HG03558 (cell line): ENCODE results near the gene NFS1.
"Not testable (repeated sequence)": the region's sequence is repeated elsewhere in the genome, so short reads cannot be mapped to it uniquely, and the experiment has no call there.

Experiments
- ATAC-seq: cut with Tn5 transposase; IDR thresholded peaks from one replicate; pipeline ENCODE4 v1.9.1; 2021; ENCODE audit warnings: moderate number of reproducible peaks; ENCODE audit not compliant: unreplicated experiment; ENCODE audit errors: extremely low read depth

NFS1 gene

DNA sequence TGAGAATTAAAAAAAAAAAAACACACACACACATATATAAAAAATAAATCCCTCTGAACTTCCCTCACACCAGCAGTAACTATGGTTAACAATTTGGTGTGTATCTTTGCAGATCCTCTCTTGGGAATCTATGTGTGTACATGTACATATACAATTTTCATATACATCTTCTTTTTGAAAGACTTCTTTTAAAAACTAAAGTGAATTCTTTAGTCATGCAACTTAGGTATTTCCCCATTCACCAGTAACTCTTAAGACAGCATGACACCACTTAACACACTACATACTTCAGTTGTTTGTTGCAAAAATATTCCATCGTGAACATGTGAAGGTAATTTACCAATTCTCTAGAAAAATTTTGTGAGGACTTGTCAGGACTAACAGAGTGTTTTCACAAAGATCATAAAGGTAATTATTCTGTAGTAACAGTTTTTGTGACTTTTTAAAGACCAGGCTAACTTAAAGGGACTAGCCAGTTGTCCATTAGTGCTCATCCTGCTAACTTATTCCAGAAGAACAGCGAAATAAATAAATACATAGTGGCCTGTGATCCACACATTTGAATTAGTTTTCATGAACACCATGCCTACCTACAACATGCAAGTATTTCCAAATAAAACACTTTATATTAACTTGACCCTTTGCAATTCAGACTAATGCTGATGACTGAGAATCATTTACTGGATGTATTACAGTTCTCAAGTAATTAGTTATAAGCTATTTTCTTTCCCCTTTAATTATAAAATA, 30.9 kb upstream of the NFS1 start:
- ATAC-seq, result no peak

DNA sequence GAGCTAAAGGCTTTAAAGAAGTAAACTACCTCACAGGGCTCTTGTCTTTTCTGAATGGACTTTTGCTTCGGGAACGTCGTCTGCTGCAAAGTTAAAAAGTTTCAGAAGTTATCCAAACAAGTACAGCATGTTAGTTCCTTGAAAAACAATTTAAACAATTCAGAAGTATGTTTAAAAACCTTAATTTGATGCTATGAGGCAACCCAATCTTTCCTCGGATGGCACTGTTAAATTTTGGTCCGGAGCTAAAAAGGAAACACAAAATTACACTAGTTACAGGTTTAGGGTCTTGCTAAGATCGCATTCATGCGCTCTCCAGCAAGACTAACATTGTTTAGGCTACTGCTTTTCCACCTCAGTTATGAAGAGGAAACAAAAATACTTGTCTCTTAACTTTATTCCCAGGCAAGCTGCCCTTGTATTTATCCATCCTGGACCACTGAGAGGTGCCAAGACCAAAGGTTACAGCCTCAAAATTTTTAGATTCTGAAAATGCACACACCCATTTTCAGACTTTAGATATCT, 30.2 kb upstream of the NFS1 start:
- no peak for ATAC-seq

DNA sequence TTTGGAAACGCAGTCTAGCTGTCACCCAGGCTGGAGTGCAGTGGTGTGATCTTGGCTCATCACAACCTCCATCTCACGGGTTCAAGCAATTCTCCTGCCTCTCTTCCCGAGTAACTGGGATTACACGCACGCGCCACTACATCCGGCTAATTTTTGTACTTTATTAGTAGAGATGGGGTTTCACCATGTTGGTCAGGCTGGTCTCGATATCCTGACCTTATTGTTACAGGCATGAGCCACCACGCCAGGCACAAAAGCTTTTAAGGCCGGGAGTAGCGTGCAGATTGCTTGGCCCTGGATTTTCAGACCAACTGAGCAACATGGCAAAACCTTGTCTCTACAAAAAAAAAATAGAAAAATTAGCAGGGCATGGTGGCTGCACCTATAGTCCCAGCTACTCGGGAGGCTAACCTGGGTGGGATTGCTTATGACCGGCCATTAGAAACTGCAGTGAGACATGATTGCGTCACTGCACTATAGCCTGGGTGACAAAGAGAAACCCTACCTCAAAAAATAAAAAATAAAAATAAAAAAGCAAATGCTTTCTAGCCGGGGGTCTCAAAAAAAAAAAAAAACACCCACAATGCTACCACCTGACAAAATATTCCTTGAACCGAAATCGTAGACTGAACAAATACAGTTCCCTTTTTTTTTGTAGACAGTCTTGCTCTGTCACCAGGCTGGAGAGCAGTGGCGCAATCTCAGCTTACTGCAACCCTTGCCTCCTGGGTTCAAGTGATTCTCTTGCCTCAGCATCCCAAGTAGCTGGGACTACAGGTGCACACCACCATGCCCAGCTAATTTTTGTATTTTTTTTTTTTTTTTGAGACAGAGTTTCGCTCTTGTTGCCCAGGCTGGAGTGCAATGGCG, 27.9 kb upstream of the NFS1 start:
- ATAC-seq, result no peak

DNA sequence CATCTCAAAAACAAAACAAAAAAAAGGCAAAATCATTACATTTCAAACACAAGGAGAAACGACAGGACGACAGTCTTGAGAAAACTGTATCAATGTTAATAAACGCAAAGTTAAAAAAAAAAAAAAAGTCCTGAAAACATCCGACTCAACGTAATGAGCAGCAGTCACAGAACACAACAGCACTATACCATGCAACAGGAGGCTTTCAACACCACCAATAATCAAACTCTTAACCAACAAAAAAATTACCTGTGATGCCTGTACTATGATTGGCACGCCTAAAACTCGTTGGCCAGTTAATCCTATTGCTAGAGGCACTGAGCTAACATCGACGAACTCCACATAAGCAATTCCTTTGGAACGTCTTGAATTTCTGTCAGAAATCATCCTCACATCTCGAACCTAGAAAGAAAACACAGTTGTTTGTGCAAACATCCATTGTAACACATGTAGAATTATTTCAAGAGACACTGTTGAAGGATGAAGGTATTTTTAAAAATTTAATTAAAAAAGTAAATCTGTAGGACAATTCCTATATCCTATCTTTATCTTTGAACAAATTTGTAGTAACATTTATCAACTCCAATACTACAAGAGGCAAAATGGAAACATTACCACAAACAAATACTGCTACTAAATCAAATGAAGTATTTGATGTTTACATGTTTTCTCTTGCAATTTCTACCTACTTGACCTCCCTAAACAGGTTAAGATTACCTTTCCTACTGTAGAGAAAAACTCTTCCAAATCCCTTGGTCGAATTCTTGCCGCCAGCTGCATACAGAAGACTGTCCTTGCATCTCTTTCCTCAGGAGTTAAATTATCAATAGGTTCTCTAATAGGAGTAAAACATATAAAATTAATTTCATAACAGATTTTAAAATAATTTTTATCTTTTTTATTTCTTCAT, 25.4 kb upstream of the NFS1 start:
- no peak for ATAC-seq

DNA sequence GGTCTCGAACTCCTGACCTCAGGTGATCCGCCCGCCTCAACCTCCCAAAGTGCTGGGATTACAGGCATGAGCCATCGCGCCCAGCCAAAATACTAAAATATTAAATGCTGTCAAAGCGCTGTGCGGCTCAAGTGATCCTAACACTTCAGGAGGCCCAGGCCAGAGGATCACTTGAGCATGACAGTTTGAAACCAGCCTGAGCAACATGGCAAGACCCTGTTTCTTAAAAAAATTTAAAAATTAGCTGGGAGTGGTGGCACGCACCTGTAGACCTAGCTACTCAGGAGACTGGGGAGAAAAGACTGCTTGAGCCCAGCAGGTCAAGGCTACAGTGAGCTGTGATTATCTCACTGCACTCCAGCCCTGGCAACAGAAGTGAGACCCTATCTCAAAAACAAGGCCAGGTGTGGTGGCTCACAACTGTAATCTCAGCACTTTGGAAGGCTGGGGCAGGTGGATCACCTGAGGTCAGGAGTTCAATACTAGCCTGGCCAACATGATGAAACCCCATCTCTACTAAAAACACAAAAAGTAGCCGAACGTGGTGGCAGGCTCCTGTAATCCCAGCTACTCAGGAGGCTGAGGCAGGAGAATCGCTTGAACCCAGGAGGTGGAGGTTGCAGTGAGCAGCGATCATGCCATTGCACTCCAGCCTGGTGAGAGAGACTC, 24.6 kb upstream of the NFS1 start:
- not testable (repeated sequence) for ATAC-seq

DNA sequence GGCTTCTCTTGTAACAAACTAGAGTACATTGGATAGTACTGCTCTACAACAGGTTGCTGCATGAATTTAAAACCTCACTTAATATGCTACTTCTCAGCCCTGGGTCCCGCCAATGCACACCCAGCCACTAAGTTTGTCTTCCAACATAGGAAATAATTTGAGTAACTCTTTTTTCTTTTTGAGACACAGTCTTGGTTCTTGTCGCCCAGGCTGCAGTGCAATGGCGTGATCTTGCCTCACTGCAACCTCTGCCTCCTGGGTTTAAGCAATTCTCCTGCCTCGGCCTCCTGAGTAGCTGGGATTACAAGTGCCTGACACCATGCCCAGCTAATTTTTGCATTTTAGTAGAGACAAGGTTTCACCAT, 24.1 kb upstream of the NFS1 start:
- ATAC-seq, result not testable (repeated sequence)

DNA sequence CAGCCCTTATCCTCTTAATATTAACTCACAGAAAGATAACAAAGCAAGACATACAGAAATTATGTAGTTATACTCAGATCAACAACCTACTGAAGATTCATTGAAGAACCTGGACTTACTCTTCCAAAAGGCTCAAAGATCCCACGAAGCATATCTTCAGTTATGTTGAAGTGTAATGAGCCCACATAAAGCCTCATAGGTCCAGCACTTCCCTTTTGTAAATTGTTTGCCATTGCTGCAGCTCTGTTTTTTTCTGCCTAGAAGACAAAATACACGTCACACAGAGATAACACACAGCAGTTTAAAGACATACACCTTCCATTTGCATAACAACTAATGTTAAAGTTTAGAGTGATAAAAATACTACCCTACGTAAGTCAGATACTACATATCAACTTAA, 22.5 kb upstream of the NFS1 start:
- ATAC-seq, result no peak

DNA sequence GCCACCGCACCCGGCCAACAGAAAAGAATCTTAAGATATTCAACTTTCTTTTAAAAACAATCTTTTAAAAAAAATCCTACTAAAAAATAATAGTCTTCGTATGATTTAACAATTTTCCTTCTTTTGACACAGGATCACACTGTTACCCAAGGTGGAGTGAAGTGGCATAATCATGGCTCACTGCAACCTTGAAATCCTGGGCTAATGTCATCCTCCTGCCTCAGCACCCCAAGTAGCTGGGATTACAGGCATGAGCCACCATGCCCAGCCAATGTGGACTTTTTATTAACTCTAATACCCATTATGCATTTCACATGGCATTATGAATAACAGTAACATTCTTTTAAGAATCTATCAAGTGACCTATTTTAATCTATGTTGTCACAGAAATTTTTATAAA, 22.1 kb upstream of the NFS1 start:
- ATAC-seq, result no peak

DNA sequence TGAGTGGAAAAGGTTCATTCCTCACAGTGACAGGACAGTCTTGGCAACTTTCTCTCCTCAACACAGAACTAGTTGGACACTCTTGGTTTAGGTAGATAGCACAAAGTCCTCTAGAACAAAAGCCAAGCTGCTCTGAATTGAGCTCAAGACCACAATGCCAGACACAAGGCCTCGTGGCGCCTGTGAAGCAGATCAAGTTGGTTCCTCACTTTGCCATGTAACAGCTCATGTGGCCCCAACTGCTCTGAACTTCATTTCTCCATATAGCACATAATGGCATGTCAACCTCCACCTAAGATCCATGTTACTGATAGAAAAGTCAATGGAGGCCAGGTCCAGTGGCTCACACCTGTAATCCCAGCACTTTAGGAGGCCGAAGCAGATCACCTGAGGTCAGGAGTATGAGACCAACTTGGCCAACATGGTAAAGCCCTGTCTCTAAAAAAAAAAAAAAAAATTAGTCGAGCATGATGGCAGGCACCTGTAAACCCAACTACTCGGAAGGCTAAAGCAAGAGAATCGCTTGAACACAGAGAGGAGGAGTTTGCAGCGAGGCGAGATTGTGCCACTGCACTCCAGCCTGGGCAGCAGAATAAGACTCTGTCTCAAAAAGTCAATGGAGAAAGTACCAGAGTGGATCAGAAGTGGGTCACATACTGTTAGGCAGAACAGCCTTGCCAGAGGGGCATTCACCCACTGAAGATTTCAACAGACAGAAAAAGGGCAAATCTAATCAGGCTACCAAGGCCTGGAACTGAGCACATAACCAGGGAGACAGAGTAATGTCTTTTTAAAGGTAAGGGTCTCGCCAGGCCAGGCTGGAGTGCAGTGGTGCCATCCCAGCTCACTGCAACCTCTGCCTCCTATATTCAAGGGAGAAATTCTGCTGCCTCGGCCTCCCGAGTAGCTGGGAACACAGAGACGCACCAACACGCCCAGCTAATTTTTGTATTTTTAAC, 21.3 kb upstream of the NFS1 start:
- ATAC-seq, result no peak

DNA sequence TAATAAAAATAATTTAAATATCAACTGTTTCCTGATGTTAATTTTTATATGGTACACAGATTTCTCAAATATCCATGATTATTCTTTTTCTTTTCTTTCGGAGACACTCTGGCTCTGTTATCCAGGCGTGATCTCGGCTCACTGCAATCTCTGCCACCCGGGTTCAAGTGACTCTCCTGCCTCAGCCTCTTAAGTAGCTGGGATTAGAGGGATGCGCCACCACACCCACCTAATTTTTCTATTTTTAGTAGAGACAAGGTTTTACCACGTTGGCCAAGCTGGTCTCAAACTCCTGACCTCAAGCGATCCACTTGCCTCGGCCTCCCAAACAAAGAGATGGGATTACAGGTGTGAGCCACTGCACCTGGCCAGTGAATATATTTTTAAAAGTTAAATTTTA, 20.6 kb upstream of the NFS1 start:
- no peak for ATAC-seq

DNA sequence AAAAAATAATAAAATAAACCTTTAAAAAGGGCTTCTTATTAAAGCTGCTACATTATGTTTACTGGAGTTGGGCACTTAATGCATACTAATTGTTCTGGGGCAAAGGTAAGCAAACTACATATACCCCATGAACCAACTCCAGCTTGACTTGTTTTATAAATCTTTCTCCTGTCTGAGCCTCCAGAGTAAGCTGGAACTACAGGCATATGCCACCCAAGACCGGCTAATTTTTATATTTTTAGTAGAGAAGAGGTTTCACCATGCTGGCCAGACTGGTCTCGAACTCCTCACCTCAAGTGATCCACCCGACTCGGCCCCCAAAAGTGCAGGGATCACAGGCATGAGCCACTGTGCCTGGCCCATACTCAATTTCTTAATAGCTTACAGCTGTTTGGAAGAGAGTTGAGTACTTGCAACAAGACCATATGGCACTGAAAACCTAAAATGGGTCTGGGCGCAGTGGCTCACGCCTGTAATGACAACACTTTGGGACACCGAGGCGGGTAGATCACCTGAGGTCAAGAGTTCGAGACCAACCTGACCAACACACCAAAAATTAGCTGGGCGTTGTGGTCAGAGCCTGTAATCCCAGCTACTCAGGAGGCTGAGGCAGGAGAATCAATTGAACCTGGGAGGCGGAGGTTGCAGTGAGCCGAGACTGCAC, 20.0 kb upstream of the NFS1 start:
- no peak for ATAC-seq

DNA sequence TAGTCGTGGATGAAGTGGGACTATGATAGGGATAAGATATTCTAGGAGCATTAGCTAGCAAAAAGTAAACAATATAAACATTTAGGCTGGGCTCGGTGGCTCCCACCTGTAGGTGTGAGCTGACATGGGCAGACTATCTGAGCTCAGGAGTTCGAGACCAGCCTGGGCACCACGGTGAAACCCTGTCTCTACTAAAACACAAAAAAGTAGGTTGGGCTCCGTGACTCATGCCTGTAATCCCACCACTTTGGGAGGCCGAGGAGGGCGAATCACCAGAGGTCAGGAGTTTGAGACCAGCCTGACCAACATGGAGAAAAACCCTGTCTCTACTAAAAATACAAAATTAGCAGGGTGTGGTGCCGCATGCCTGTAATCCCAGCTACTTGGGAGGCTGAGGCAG, 19.2 kb upstream of the NFS1 start:
- ATAC-seq, result not testable (repeated sequence)

DNA sequence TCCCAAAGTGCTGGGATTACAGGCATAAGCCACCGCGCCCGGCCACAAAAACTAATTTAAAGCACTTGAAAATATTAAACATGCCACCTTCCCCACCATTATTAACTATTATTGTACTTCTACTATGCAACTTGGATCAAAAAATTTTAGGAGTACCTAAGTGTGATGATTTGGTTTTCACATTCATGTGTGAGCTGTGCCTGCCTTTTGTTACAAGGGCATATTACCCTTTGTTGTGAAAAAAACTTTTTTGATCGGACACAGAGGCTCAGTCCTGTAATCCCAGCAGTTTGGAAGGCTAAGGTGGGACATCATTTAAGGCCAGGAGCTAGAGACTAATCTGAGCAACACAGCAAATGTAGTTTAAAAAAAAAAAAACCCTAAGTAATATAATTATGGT, 17.2 kb upstream of the NFS1 start:
- no peak for ATAC-seq

DNA sequence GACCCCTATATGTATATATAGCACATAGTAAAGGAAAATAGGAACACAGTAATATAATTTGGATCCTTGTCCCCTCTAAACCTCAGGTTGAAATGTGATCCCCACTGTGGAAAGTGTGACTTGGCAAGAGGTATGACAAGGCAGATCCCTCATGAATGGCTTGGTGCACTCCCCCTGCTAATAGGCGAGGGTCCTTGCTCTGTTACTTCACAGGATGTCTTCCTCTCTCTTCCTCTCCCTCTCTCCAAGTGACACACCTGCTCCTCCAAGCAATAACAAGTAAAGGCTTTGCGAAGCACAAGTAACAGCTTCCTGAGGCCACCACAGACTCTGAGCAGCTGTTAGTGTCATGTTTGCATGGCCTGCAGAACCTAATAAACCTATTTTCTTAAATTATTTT, 16.5 kb upstream of the NFS1 start:
- no peak for ATAC-seq

DNA sequence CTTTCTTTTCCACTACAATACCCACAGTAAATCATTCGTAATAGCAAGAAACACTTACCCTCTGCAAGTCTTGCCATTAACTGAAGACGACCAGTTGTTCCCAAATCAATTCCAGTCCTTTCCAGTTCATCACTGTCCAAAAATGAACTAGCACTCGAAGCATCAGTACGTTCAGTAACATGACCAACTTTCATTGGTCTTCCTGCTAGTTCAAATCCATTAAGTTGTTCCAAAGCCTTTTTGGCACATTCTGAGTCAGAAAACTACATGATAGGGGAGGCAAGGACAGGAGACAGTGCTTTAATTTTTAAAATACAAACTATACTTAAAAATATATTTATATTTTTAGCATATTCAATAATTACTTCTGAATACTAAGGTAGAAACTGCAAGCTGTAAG, 15.0 kb upstream of the NFS1 start:
- no peak for ATAC-seq

DNA sequence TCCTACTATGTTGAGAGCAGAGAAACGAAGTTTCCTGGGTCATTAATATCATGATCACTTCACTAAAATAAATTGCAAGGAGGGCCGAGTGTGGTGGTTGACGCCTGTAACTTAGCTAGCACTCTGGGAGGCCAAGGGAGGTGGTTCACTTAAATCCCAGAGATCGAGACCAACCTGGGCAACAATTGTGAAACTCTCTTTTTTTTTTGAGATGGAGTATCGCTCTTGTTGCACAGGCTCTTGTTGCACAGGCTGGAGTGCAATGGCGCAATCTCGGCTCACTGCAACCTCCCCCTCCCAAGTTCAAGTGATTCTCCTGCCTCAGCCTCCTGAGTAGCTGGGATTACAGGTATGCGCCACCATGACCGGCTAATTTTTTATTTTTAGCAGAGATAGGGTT, 14.0 kb upstream of the NFS1 start:
- not testable (repeated sequence) for ATAC-seq

DNA sequence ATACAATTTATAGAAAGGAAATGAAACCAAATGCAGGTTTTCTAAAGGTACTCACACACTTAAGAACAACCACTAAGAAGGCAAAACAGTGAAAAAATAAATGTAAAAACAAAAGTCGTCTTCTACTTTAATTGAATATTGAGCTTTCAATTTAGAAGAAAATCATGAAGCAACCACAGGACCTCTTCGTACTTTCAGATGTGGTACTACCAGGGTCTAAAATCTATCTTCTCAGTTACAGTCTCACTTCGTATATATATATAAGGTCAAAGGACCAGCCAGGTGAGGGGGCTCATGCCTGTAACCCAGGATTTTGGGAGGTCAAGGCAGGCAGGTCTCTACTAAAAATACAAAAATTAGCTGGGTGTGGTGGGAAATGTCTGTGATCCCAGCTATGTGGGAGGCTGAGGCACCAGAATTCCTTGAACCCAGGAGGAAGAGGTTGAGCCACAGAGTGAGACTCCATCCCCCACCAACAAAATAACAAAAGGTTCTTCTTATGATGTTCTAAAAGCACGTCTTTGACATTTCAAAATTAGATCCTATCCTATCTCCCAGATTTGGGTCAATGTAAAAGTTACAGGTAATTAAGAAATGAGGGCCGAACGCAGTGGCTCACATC, 12.5 kb upstream of the NFS1 start:
- ATAC-seq, result no peak
